CD4-positive, alpha-beta T cell treated with Interferon gamma for 1 hour (primary cell): ENCODE measurements around the gene GID8.
"Not testable (repeated sequence)": the region's sequence is repeated elsewhere in the genome, so short reads cannot be mapped to it uniquely, and the experiment has no call there.

ENCODE experiments used
- DNase-seq: peaks from one replicate; pipeline ENCODE4 v3.0.0-alpha.2; 2020

The GID8 gene

DNA sequence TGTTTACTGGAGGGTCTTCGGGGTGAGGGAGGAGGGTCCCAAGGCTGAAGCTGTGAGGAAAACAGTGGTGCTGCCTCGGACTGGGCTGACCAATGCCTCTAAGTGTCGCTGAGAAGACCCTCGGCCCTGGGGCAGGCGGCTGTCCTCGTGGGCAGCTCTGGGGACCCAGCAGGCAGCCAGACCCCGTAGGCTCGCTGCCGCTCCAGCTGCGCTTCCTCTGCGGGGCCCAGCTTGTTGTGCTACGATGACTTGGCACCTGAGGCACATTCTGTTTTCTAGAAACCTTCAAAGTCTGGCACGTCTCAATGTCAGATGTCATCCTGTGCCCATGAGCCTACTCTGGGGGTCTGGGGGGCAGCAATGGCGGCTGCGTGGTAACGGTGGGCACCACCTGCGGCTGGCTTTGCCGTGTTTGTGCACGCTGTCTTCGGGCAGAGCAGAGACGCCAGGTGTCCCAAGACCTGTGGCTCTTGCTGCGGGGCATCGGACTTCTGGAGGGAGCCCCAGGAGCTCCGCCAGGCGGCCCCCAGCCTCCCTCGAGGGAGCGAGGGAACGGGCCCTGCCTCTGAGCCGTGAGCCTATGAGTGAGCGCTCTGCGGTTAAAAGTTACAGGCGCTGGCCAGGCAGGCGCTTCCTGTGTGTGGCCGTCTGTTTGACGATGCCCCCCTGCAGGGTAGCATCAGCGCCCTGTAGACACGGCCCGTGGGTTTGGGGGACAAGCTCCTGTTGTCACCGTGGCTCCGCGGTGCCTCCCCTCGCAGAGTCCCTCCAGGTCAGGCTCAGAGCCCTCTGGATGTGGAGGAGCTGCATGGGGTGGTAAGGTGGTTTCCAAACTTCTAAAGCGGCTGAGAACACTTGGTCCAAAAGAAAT, 21.4 kb downstream of the GID8 start:
- DNase-seq: no peak

- no peak for DNase-seq
Measured at GRCh38 chr20:62959998-62960436, 22.1 kb downstream of the GID8 start.

DNA sequence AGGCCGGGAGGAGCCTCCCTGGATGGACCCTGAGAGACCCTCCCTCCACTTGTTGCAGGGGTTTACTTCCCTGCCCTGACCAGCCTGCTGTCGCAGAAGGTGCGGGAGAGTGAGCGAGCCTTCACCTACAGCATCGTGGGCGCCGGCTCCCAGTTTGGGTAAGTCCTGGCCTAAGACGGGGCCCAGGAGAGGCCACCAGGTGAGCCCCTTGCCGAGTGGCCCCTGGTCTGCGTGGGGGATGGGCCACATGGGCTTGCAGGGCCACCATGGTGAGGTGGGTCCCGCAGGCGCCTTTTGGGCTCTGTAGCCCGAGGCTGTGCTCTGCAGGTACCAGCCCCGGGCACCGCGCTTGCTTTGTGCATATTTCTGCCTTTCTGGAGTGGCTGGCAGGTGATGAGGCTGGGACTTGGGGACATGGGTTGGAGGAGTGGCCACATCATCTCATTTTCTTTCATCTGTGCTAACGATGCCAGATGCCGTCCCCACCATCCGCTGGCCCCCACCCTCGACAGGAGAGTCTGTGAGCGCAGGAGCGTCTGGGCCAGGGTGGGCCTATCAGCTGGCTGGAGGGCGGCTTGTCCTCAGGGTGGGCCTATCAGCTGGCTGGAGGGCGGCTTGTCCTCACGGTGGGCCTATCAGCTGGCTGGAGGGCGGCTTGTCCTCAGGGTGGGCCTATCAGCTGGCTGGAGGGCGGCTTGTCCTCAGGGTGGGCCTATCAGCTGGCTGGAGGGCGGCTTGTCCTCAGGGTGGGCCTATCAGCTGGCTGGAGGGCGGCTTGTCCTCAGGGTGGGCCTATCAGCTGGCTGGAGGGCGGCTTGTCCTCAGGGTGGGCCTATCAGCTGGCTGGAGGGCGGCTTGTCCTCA, 22.7 kb downstream of the GID8 start:
- DNase-seq: not testable (repeated sequence)

DNA sequence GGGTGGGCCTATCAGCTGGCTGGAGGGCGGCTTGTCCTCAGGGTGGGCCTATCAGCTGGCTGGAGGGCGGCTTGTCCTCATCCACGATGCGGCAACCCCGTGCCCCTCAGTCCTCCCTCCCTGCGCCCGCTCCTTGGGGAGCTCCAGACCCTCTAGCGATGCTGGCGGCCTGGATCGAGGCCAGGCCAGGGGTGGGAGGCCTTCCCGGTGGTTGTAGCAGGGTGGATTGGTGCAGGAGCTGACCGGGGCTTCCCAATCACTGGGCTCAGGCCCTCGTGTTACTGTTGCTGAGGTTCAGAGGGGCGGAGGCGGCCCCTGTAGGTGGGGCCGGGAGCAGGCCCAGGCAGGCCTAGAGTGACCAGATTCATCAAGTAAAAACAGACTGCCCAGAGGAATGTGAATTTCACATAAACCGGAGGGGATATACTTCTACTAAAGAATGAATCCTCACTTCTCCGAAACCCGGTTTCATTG, 23.4 kb downstream of the GID8 start:
- DNase-seq: no peak

DNA sequence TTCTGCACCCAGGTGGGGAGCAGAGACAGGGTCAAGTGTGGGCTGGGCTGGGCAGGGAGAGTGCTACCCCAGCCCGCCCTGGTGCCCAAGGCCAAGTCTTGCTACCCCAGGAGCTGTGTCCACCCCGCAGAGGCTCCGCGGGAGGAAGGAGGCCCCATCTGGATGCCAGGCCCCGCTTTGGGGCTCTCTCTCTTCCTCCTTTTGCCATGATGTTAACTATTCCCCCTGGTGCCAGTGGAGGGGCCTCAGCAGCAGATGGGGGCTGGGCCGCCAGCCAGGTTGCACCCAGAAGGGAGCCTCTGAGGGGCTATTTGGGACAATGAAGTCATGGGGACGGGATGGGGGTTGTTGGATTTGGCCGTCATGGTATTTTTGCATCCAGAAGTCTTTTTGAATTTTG, 23.9 kb downstream of the GID8 start:
- DNase-seq: no peak

DNA sequence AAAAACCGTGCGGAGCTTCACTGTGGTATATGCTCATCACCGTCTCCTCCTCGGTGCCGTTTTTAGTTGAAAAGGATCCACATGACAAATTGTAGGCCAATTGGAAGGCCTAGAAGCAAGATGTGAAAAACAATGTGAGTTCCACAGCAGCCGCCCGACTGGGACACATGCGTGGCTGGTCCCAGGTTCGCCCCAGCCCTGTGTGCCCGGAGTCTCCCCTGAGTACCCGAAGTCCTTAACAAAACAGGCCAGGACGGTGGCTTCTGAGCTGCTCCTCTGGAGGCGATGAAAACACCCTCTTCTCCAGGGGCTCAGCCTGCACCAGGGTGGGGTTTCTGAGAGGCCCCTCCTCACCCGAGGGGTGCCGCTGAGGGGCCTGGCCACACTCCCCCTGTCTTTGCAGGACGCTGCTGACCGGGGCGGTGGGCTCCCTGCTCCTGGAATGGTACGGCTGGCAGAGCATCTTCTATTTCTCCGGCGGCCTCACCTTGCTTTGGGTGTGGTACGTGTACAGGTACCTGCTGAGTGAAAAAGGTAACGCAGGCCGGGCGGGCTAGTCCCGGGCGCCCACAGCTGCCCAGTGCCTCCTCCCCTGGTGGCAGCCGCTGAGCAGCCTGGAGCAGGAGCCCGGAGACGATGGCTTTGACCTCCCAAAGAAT, 24.4 kb downstream of the GID8 start:
- no peak for DNase-seq

GRCh38 chr20:62962891-62963613, 25.1 kb downstream of the GID8 start:
- DNase-seq: no peak

DNA sequence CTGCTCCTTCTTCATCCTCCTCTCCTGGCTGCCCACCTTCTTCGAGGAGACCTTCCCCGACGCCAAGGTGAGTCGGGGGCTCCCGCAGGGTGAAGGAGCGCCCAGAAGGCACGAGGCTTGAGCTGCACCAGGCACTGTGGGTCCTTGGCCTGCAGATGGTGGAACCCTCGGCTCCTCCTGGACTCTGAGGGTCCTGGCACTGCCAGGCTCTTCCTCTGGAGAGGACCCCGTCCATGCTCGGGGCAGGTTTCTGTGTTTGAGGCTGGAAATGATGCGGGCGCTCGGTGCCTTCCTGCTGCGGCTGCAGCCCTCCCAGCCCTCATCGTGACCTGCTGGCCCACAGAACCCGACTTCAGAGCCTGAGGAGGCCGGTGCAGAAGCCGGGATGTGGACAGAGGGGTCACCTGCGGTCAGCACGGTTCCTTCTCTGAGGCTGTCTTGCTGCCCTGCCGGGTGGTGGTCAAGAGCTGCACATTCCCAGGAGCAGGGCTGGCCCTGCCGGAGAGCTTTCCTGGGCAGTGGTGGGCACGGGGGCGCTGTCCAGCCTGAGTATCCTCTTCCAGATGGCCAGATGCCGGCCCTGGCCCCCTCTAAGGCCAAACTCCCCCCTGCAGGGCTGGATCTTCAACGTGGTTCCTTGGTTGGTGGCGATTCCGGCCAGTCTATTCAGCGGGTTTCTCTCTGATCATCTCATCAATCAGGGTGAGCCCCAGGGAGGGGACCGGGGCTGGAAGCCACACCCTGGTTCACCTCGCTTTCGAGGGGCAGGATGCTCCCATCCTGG, 25.9 kb downstream of the GID8 start:
- no peak for DNase-seq

- DNase-seq: no peak
Measured at GRCh38 chr20:62964700-62965099, 26.8 kb downstream of the GID8 start.

DNA sequence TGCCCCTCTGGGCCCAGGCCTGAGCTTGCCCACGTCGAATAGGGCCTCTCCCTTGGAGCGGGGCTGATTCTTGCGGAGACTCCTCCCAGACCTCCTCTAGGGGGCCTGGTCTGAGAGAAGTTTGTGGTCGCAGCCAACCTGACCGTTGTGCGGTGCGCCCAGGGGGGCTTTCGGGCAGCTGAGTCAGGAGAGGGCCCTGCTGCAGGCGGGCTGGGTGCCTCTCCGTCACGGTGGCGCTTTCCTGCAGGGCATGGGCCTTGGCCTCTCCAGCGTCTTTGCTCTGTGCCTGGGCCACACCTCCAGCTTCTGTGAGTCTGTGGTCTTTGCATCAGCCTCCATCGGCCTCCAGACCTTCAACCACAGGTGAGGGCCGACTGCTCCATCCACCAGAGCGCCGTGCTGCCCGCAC, 27.4 kb downstream of the GID8 start:
- DNase-seq: no peak

DNA sequence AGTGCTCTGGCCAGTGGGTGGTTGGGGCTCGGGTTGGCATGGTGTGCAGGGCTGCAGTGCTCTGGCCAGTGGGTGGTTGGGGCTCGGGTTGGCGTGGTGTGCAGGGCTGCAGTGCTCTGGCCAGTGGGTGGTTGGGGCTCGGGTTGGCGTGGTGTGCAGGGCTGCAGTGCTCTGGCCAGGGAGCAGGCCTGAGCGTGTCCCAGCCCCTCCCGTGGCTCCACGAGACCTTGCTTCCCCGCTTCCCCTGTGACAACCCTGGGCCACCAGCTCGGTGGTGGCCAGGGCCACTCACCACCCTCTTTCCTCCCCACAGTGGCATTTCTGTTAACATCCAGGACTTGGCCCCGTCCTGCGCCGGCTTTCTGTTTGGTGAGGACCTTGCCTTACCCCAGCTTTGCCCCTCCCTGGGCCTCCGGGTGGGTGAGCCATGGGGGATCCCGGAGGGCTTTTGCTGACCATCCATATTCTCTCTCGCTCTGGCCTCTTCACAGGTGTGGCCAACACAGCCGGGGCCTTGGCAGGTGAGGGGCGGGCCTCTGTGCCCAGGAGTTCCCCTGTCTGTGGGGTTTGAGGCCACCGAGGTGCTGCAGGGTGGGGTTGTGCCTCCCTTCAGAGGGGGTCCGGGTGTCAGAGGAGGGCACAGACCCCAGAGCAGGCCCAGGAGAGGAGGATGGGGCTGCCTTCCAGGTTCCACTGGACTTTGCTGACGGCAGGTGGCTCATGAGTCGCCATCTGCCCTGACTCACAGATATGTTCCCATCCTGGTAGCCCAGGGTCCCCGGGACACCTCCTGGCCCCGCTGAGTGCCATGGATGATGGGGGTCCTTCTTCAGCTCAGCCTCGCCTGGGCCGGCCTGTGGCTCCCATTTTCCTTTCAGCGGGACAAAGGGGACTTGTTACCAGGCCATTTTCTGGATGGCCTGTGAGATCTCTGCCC, 28.5 kb downstream of the GID8 start:
- DNase-seq: no peak

GRCh38 chr20:62967149-62967501, 29.2 kb downstream of the GID8 start:
- no peak for DNase-seq

DNA sequence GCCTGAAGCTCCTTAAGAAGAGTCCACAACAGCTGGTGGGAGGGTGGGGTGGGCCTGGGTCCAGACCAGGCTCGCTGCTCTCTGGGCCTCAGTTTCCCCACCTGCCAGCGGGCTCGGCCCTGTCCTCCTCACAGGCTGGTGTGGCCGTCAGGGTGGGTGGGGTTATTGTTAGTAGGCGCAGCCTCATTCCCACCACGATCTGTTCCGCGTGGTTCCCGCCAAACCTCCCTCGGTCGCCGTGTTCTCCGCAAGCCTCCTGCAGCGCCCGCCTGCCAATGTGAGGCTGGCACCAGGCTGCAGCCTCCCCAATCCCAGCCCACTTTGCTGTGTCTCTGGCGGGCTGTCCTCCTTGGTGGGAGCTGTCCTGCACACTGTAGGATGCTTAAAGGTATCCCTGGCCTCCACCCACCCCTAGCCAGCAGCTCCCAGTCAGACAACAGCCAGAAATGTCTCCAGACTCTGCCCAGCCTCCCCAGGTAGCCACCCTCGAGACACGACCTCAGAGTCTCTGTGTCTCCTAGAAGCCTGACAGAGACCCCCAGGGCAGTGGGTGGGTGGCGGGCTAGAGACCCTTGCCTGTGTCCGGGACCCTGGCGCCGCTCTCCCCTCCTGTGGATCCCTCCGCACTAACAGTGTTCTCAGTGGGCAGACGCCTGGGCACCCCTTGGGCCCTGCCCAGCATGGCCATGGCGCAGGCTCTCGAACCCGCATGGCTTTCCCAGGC, 29.8 kb downstream of the GID8 start:
- no peak for DNase-seq

DNA sequence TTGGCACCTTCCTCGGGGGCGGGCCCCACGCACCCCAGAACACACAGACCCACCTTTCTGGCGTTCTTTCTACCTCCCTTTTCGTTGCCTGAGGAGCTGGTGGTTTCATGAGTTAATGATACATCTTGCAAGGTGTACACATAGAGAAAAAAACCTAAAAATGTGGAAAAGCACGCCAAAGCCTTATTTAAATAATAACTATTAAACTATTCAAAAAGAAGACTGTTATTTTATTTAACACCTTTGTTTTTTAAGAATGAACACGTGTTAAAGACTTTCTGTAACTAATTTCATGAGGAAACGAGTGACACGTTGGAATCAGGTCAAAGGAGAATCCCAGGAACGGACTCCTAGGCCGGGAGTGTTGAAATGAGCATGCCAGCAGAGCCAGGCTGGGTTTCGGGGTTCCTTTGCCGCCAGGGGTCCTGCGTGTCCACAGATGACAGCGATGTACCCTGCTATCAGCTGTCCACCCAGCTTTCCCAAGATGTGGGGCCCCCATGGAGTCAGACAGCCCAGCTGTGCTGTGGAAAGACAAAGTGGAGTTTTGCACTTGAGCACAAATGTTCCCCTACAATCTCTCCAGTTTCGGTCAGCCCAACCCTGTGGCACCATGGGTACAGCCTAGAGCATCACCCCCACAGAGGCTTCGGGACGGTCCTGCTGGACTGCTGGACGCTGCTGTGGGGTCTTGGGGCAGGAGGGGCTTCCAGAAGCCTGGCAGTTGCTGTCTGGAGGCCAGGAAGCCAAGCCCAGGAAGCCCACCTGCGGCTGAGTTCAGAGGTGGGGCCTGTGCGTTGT, 30.6 kb downstream of the GID8 start:
- DNase-seq: no peak

DNA sequence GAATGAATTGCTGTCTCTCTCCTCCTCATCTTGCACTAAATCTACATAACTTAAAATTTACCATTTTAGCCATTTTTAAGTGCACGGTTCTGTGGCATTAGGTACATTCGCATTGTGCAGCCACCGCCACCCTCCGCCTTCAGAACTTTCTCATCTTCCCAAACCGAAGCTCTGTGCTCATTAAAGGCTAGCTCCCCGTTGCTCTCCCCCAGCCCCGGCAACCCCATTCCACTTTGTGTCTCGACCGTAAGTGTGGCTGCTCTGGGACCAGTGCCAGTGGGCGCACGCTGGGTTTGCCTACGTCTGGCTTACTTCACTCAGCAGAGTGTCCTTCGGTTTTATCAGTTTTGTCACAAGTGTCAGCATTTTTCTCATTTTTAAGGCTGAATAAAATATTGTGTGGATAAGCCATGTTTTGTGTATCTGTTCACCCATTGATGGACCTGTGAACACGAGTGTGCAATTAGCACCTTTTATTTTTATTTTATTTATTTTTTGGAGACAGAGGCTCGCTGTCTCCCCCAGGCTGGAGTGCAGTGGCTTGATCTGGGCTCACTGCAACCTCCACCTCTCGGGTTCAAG, 31.3 kb downstream of the GID8 start:
- DNase-seq: no peak

DNA sequence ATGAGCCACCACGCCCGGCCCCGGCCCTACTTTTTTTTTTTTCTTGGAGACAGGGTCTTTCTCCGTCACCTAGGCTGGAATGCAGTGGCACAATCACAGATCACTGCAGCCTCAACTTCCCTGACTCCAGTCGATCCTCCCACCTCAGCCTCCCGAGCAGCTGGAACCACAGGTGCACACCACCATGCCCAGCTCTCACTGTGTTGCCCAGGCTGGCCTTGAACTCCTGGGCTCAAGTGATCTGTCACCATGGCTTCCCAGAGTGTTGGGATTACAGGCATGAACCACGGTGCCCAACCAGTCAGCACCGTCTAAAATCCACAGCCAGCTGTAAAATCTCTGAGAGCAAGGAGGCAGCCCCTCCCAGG, 32.0 kb downstream of the GID8 start:
- DNase-seq: no peak

DNA sequence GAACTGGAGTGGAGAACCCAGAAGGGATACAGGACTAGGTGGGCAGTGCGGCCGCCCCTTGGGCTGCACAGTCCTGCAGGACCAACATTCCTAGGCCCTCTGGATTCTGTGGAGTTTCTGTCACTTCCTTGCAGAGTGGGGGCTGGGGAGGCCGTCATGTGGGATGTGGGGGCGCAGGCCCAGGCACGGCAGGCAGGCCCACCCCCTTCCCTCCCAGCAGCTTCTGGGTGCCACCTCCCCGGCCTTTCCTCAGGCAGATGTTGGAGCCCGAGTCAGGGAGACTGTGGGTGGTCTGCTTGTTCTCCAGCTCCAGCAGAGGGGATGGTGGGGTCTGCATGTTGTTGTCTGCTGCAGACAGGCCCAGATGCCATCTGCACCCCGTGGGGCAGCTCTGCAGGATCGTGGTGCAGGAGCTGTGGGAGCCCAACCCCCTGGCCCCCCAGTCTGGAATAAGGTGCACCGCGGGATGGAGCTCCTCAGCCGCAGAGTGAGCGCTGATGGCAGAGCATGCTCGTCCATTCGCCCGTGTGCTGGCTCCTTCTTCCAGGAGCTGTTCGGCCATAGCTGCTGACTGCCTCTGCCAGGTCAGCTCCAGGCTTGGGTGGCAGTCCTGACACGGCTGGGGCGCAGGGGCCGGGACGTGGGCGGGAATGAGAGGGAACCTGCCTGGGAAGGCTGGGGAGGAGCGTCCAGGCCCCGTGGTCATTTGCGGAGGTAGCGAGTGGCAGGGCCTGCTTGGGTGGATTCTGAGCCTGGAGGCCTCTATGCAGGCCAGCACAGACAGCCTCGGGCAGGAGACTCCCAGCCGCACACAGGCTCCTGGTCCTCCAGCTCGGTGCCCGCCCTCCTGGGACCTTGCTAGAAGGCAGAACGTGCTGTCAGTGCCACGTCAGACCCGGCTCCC, 32.6 kb downstream of the GID8 start:
- no peak for DNase-seq
